Measurements from ENCODE around the gene CD37. TPM values are rescaled to one million over a fixed set of nuclear protein-coding genes. Genes with fewer than 3 reads are reported as not detected.

The CD37 gene, protein sequence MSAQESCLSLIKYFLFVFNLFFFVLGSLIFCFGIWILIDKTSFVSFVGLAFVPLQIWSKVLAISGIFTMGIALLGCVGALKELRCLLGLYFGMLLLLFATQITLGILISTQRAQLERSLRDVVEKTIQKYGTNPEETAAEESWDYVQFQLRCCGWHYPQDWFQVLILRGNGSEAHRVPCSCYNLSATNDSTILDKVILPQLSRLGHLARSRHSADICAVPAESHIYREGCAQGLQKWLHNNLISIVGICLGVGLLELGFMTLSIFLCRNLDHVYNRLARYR
- total RNA-seq, result not detected in 2 replicates

DNA sequence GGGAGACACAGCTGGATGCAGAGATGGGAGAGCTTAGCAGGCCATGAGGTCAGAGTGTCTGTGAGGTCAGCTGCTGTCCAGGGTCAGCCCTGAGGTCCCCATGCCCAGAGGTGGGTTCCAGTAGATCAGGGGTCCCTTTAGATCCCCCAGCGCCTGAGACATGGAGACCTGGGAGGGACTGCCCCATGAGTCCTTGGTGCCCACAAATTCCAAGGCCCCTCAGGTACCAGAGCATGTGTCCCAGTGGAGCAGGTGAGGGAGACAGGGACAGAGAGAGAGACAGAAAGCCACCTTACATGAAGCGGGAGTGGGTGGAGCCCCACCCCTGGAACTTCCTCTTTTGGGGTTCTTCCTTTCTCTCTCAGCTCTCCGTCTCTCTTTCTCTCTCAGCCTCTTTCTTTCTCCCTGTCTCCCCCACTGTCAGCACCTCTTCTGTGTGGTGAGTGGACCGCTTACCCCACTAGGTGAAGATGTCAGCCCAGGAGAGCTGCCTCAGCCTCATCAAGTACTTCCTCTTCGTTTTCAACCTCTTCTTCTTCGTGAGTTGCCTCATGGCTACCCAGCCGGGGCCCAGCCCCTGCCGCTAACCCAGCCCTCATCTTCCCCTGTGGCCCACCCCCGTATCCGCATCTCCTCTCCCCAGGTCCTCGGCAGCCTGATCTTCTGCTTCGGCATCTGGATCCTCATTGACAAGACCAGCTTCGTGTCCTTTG is at the start of gene CD37:
TSS of gene CD37 (plus strand) at position 336 of the 713 bp plus-strand sequence. CDS start at position 471, 135 bp downstream.

DNA sequence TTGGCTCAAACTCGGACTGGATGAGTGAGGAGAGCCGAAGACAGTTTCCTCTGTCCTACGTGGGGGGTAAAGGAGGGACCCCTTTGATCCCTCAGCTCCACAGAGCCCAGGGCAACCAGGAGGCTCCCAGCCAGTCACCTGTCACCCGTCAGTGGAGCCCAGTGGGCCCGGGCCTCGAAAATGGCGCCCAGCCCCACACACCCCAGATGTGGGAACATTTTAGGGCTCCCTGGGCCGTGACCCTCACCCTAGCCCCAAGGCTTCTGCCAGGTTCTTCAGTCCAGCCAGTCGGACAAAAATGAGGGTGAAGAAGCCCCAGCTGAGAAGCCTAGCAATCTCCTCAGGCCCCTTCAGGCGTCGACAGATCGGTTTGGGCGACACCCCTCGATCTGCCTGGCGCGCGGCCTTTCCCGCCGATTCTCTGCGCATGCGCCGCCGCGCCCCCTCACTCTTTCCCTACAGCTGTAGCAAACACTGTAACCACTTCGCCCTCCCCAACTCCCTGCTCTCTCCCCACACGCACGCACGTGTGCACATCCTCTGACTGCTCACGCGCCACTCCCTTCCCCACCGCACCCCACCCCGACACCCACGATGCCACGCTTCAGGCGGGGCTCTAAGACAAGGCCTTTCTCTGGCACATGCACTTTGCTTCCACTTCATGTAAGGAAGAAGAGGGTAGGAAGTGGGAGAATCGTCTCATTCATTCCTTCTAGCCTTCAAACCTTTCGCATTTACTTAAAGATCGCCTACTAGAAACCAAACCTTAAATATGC is 10.2 kb upstream of the CD37 start, which contains the start of gene SLC6A16:
TSS of gene SLC6A16 (minus strand) at position 391 of the 776 bp plus-strand sequence. CDS start 13,844 bp downstream, outside the sequence.

DNA sequence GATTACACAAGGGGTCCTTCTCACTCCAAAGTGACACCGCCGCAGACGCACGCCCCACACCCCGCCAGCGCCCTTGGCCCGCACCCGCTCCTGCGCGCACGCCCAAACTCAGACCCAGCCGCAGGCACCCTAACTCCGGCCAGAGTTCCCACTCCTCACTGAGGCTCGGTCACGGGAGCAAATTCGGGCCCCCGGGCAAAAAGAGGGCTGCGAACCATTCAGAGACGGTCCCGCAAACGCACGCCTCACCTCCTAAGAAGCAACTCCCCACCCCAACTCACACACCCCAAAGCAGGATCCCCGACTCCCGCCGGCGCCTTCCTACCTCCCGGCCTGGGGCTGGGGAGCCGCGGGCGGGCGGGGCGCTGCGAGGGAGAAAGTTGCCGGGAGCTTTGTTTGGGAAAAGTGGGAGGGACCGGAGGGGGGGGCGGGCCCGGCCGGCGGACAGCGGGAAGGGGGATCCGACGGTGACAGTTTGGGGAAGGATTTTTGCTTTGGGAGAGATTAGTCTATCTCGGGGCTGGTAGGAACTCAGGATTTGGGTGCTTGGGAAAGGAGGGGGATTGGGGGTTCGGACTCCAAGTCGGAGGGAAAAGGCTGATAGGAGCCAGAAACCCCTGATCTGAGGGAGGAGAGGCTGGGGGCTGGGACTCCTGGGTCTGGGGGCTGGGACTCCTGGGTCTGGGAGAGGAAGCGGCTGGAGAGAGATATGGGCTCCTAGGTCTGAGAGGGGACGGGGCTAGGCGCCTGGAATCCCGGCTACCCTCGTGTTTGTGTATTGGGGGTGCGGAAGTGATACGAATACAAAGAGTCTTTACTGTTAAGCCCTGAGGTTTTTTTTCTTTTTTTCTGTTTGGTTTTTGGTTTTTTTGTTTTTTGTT is 27.1 kb downstream of the CD37 start, which contains the start of gene TEAD2:
TSS of gene TEAD2 (minus strand) at position 369 of the 881 bp plus-strand sequence. CDS start 2,341 bp downstream, outside the sequence.

DNA sequence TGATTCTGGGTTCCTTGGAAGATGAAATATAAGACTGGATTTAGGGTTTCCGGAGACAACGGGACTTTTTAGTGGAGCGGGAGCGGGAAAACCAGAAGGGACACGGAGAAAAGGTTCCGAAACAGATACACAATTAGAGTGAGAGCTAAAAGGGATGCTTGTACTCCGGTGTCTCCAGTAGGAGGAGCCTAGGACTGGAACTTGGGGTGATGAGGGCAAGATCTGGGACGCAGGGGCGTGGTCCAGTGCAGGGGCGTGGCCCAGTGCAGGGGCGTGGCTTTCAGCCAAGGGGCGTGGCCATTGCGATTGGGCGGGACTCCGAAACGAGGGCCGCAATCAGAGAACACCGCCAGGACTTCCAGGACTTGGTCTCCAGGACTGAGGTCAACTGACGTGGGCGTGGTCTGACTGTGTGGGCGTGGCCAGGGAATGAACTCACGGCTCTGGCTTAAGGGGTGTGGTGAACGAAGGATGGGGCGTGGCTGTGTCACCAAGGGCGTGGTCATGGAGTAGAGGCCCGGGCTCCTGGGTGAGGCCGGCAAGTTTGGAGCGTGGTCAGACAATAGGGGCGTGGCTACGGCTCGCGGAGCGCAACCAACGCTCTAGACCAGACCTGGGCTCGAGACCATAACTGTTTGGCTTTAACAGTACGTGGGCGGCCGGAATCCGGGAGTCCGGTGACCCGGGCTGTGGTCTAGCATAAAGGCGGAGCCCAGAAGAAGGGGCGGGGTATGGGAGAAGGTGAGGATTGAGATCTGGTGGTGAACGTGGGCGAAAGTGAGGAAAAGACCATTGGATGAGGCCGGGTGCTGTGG is 28.3 kb downstream of the CD37 start, which contains the start of gene DKKL1:
TSS of gene DKKL1 (plus strand) at position 610 of the 815 bp plus-strand sequence. CDS start at position 732, 122 bp downstream.

GRCh38 chr19:49387936-49388372 is 52.7 kb downstream of the CD37 start, which contains the start of gene KASH5:
Gene KASH5 (plus strand): TSS chr19:49388249. CDS start chr19:49390884, 2,635 bp downstream.

Other genes with a start within 250 kb of the CD37 start
- 114 and 271 TPM in 2 replicates for gene SNRNP70, start 250.0 kb upstream of the CD37 start, total RNA-seq
- gene LIN7B, start 221.0 kb upstream of the CD37 start, total RNA-seq, result 2.9 and 5.7 TPM in 2 replicates
- 4.1 and 5.4 TPM in 2 replicates for gene C19orf73, start 216.3 kb upstream of the CD37 start, total RNA-seq
- gene PPFIA3, start 215.9 kb upstream of the CD37 start, total RNA-seq, result 4.0 and 6.6 TPM in 2 replicates
- gene HRC, start 180.0 kb upstream of the CD37 start, total RNA-seq, result not detected in 2 replicates
- gene TRPM4, start 177.6 kb upstream of the CD37 start, total RNA-seq, result 17.2 and 32.5 TPM in 2 replicates
- not detected in 2 replicates for gene SLC6A16, start 10.2 kb upstream of the CD37 start, total RNA-seq
- gene TEAD2, start 27.0 kb downstream of the CD37 start, total RNA-seq, result 19.2 and 20.5 TPM in 2 replicates
- gene DKKL1, start 28.5 kb downstream of the CD37 start, total RNA-seq, result not detected in 2 replicates
- gene KASH5, start 52.8 kb downstream of the CD37 start, total RNA-seq, result not detected in 2 replicates
- gene PTH2, start 88.0 kb downstream of the CD37 start, total RNA-seq, result not detected in 2 replicates
- gene GFY, start 90.0 kb downstream of the CD37 start, total RNA-seq, result not detected in 2 replicates
- not detected in 2 replicates for gene SLC17A7, start 106.1 kb downstream of the CD37 start, total RNA-seq
- 74.7 and 86.8 TPM in 2 replicates for gene PIH1D1, start 116.4 kb downstream of the CD37 start, total RNA-seq
- 19.4 and 29.5 TPM in 2 replicates for gene ALDH16A1, start 117.8 kb downstream of the CD37 start, total RNA-seq
- gene FLT3LG, start 138.8 kb downstream of the CD37 start, total RNA-seq, result 1.6 and 2.1 TPM in 2 replicates
- gene RPL13A, start 152.2 kb downstream of the CD37 start, total RNA-seq, result 2,476 and 3,531 TPM in 2 replicates
- gene RPS11, start 161.0 kb downstream of the CD37 start, total RNA-seq, result 3,565 and 3,976 TPM in 2 replicates
- 16.1 and 27.0 TPM in 2 replicates for gene FCGRT, start 177.3 kb downstream of the CD37 start, total RNA-seq
- gene RCN3, start 192.6 kb downstream of the CD37 start, total RNA-seq, result 1.3 and 3.3 TPM in 2 replicates
- 52.4 and 71.2 TPM in 2 replicates for gene NOSIP, start 245.2 kb downstream of the CD37 start, total RNA-seq
- gene PRRG2, start 245.9 kb downstream of the CD37 start, total RNA-seq, result 5.7 and 8.2 TPM in 2 replicates

All from hair follicular keratinocyte (primary cell).